Lung microvascular endothelial cell (primary cell): Measurements from ENCODE around the gene FAM13C. TPM values are rescaled to one million over a fixed set of nuclear protein-coding genes. Genes with fewer than 3 reads are reported as not detected.
A peak's percentile ranks its signal among the peaks of the same experiment; 100 is the strongest.
"Not testable (repeated sequence)": the region's sequence is repeated elsewhere in the genome, so short reads cannot be mapped to it uniquely, and the experiment has no call there.

ENCODE experiments used
- DNase-seq, 2 donors: peaks; one replicate each; pipeline versions ENCODE4 v3.0.0 to v3.0.0-alpha.2; 2010; ENCODE audit warnings: low read depth in 2 of 2
- total RNA-seq: library from RNA; depleted of rRNA; stranded (reverse); fragments of >200 nt; gene quantifications from 2 replicates; pipeline ENCODE4 v1.2.1, GENCODE V29; 2014

The FAM13C gene
- total RNA-seq: 0.20 and 1.1 TPM in 2 replicates

DNA sequence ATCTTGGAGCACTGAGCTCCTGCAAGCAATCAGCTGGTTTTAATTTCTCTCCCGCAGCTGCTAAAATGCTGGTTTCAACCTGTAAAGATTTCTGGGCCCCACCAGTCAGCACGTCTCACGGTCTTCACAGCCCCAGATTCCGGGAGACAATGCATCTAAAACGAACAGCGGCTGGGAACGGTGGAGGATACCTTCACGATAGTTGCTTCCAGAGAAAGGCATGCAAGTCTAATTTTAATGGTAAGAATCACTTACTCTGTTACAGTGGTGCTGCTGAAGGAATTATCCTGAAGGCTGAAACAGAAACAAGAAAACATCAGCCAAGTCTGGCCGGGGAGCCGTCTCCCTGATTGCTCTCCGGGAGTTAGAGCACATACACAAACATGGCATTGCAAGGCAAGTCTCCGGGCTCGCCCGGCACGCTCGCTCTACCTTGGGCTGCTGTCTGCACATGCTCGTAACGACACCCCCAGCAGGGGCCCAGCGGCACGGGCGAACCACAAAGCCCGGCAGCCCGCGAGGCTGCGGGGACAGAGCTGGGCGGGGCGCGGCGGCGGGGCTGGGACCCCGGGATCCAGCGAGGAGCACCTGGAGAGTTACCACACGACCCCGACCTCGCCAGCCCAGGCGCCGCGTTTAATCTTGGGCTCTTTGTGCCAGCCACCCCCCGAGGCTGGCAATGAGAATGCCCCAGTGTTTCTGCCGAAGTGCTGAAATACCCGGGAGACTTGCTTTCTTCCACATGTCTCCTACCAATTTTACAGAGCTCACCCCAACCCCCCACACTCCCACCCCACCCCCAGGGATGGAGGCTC, at the start of gene FAM13C:
Gene FAM13C, minus strand, starts transcription at position 406 of the 815 bp plus-strand sequence. Its CDS starts 89 bp downstream, at position 317.
- DNase-seq: peak; percentile 5 to 34

DNA sequence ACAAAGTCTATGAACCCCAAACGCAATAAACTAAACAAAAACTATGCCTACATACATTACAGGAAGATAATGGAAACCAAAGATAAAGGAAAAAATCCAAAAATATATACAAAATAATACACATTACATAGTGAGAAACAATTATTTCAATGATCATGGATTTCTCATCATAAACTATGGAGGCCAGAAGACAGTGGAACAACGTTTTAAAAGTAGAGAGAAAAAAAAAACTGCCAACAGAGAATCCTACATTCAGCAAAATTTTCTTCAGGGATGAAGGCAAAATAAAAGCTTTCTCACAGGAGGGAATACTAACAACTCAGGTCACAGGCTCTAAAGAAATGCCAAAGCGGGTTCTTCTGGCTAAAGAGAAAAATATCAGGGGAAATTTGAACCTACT, 42.9 kb upstream of the FAM13C start:
- no peak for DNase-seq

DNA sequence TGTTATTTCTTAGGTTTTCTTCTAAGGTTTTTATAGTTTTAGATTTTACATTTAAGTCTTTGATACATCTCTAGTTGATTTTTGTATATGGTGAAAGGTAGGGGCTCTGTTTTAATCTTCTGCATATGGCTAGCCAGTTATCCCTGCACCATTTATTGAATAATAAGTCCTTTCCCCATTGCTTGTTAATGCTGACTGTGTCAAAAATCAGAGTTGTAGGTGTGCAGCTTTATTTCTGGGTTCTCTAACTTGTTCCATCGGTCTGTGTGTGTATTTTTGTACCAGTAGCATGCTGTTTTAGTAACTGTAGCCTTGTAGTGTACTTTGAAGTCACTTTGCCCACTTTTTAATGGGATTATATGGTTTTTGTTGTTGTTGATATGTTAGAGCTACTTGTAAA, 37.9 kb upstream of the FAM13C start:
- DNase-seq: no peak

DNA sequence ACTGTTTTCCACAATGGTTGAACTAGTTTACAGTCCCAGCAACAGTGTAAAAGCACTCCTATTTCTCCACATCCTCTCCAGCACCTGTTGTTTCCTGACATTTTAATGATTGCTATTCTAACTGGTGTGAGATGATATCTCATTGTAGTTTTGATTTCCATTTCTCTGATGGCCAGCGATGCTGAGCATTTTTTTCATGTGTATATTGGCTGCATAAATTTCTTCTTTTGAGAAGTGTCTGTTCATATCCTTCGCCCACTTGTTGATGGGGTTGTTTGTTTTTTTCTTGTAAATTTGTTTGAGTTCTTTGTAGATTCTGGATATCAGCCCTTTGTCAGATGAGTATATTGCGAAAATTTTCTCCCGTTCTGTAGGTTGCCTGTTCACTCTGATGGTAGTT, 37.0 kb upstream of the FAM13C start:
- not testable (repeated sequence) for DNase-seq

DNA sequence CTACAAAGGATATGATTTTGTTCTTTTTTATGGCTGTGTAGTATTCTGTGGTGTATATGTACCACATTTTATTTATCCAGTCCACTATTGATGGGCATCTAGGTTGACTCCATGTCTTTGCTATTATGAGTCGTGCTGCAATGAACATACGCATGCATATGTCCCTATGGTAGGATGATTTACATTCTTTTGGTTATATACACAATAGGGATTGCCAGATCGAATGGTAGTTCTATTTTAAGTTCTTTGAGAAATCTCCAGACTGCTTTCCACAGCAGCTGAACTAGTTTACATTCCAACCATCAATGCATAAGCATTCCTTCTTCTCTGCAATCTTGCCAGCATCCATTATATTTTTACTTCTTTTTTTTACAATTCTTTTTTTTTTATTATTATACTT, 35.6 kb upstream of the FAM13C start:
- no peak for DNase-seq

DNA sequence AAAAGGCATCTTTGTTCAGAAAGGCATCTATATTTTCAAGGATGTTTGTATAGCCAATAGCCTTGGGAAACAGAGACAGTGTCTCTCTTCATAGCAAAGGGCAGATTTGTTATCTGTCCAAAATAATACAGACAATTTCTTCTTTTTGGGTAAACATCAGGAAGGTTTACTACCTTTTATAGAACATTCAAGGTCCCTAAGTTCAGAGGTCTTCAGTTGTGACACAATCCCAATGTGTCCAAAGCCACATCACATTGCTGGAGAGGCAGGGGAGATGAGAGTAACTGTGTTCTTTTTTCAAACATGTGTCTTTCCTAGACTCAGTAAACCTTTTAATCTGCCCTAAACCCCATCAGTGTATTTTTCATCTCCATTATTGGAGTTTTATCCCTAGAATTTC, 33.6 kb upstream of the FAM13C start:
- no peak for DNase-seq

DNA sequence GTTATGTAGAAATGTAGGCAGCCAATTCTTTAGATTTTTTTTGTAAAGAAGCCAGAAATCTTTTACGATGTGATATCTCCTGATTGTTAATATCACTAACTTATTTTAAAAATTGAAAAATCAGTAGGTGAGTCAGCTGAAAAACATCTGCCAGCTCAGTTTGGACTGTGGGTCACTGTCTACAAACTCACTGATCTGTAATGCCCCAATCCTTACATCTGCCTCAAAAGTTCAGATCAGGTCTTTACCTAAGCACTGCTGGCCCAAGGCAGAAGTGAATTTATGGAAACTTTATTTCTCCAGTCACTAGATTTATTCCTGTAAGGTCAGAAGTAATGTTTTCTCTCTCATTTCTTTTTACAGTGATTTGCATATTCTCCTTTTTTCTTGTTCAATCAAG, 31.0 kb upstream of the FAM13C start:
- no peak for DNase-seq

DNA sequence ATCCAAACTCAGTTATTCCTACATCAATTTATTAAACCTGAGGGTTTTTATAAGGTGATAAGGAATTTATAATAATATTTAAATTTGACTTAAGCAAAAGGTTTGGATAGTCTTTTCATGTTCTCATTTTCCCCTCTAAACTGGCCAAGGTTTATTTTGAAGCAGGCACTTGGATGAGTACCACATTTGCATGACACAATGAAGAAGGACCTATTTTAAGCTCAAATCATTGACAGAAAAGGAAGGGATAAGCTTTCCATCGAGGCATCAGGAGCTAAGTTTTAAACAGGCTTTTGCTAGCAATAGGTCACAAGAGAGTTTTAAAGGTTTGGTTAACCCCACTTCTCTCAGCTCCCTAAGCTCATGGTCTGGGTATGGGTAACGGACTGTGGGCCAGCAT, 28.7 kb upstream of the FAM13C start:
- no peak for DNase-seq

DNA sequence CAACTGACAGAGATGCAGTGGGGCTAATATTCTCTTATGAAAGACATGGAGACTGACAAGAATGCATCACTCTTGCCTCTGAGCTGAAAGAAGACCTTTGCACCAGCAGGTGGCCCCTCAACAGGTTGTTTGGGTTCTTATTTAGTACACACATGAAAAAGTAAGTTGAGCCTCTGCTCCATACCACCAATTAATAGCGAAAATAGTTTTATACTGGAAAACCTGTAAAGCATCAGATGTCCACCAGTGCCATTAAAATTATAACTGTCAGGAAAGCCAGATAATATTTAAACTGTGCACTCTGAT, 26.3 kb upstream of the FAM13C start:
- no peak for DNase-seq

DNA sequence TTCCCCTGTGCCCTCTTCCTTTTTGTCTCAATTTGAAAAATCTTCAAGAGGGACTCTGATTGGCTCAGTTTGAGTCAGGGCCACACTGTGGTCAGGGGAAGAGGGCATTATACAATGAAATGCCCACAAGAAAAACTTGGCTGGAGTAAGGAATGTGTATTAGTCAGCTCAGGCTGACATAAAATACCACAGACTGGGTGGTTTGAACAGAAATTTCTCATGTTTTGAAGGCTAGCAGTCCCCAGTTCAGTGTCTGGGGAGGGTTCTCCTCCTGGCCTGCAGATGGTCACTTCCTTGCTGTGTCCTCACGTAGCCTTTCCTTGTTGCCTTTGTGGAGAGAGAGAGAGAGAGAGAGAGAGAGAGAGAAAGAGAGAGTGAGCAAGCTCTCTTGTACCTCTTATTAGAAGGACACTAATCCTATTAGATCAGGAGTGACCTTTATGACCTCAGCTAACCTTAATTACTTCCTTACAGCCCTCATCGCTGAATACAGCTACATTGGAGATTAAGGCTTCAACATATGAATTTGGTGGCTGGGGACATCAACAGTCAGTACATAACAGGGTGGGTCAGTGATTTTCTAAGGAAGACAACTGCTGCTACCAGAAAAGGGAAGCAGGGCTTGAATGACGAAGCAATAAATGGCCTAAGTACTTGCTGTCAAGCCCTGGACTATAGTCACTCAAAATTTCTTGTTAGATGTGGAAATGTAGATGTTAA, 25.8 kb upstream of the FAM13C start:
- peak in 1 of 2 donors; percentile 3 for DNase-seq

DNA sequence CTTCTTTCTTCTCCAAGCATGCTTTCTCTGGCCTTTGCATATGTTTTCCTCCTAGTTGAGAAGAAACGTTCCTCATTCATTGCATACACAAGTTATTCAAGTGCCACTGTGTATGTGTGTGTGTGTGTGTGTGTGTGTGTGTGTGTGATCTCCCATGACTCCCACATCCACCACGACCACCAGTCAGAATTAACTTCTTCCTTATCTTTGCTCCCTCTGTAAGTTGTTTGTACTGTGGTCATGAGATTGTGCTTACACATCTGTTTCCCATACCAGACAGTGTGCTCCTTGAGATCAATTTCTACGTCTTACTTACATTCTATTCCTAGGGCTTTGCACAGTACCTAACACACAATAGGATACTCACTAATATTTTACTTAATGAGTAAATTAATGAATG, 22.4 kb upstream of the FAM13C start:
- no peak for DNase-seq

DNA sequence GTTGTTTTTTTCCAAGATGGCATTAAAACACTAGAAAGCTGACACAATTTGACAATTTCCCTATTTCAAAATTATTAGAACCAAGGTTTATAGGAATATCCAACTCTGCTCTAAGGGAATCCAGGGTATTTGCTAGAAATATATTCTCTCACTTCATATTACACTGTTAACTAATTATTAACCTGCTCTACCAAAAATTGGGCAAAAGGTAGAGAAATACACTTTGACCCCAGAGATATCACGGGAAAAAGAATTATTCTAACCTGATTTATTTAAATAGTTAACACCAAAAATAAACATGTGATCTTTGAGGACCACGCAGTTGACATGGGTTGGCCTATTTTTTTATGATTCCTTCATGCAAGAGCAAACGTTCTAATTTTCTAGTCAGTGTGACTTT, 21.6 kb upstream of the FAM13C start:
- DNase-seq: no peak

DNA sequence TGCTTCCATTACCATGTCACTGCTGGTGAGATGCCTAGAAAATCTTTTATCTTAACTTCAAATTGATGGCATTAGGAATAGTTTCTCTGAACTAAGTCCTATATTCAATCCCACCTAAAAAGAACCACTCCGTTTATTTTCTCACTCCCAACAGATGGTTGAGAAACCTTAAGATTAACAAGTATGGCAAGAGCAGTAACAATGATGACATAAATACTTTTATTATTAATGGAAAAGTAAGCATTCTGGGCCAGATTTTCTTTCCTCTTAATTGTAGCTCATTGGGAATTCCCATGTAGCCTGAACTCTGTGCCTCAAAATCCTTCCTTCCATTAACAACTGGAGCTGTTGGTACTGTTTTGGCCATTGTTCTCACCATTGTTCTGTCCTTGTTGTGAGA, 21.1 kb upstream of the FAM13C start:
- DNase-seq: no peak

DNA sequence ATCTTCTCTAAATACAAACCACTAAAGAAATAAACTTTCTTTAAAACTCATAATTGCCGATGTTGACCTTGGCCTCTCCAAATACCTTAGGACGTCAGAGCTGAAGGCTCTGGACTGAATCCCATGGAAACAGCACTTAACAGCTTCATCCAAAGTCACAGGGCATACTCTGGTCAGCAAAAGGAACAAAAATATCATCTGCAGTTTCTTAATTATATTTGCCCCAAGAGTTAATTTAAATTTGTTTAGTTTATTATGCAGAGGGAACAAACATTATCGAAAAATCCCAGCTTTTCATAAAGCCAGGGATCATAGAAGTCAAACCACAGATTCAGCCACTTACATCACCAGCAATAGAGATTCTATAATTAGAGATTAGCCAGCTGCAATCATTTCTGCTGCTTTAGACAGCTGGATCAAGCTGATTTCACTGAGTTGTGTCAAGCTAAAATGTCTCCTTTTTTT, 20.5 kb upstream of the FAM13C start:
- DNase-seq: no peak

DNA sequence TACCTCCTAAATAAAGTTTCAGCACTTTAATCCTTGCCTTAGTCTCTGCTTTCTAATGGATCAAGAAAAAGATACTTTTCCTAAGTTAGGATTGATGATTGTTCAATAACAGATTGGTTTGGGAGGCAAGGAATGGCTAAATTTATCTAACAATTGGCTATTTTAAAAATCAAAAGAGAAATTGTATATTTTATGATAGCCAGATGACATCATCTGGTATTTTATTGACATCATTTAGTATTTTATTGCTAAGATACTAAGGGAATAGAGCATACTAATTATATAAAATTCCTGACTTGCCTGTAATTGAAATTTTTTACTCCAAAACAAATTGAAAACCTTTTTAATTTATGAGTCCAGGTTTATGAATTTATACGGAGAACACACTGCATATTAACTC, 19.3 kb upstream of the FAM13C start:
- DNase-seq: no peak

DNA sequence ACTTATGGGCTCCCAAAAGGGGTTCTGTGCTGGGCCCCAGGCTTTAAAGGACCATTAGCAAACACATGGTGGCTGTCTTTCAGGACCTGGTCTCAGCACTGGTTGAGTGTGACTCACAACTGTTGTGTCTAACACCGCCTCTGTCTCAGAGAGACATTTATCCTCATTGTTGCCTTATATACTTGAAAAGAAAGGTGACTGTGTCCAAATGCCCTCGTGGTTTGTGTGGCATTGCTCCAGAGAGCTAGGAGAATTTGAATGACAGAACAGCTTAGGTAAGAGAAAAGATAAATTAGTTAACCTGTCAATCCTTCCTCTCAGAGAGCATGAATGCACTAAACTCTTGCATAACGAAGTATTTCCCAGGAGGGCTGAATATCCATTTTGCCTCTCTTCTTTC, 14.5 kb upstream of the FAM13C start:
- no peak for DNase-seq

DNA sequence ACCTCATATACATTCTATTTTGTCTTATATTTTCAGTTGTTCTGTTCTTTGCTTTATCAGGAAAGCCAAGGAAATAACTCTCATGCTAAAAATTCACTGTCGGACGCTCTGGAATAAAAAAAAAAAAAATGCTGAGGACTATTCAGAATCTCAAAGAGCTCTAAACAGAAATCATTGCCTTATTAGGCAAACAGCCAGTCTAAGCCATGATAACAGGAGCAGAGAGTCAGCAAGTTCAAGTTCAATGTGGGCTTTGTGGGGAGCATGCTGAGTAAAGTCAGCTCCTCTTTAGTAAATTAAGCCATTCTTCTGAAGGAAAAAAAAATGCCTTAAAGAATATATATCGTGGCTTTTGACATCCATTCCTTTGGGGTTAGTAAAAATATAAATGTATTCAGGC, 13.6 kb upstream of the FAM13C start:
- no peak for DNase-seq

DNA sequence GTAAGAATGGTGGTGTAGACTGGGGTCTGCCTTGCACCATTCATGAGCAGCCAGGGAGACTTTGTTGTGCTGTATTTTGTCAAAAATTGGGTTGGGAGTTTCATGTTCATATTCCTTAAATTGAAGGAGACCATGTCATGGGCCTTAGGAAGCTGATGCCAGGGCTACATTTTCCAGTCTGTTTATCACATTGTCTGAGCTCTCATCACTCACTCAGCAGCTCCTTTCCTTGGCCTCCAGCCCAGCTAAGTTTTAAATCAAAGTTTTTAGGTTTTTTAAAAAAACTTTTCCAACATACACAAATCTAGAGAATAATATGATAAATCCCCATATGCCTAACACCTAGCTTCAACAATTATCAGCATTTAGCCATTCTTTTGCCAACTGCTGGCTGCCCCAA, 12.6 kb upstream of the FAM13C start:
- DNase-seq: no peak

DNA sequence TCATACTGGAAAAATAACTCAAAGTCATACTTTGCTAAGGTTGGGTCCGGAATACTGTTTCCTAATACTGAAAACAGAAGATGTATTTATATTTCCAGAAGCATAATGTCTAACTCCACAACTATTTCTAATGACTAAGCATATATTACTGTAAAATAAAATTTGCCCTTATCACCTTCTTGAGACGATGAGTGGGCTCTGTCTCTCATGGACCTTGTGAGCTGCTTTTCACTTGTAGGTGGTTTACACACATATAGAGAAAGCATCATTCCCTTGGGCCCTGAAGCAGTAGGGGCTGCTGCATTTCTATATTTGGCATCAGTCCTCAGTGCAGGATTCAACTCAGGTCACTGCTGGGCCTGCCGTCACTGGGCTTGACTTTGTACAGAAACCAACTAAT, 10.7 kb upstream of the FAM13C start:
- DNase-seq: no peak

DNA sequence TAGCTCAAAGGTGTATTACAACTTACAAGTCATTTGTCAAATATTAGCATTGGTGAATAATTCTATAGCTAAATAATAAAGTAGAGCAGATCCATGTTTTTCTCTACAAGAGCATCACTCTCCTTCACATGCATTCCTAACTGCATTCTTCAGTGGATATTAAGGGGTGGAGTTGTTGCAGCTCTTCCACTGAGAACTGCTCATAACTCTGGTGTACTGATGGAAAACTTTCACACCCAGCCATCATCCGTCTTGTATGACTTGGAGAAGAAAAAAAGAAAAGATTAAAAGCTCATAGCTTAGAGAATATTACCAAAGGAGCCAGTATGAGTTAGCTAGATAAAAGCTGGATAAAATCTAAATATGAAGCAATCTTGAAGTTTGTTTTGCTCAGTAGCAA, 10.2 kb upstream of the FAM13C start:
- DNase-seq: no peak

DNA sequence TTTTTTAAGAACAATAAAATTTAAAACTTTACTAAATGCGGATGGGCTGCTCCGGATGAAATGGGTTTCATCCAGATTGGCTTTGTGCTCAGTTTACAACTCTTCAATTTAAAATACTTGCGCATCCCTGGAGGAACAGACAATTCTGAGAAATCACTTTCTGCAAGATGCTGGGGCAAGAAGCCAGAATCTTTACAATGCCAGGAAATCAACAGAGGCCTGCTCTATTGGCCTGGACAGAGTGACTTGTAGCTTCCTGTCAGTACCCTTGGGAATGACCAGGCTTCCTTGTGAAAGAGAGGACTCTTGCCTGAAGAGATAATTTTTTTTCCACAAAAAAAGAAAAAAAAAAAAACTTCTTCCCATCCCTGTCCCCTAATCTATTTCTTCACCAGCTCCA, 3.9 kb upstream of the FAM13C start:
- DNase-seq: peak in 1 of 2 donors; percentile 21

DNA sequence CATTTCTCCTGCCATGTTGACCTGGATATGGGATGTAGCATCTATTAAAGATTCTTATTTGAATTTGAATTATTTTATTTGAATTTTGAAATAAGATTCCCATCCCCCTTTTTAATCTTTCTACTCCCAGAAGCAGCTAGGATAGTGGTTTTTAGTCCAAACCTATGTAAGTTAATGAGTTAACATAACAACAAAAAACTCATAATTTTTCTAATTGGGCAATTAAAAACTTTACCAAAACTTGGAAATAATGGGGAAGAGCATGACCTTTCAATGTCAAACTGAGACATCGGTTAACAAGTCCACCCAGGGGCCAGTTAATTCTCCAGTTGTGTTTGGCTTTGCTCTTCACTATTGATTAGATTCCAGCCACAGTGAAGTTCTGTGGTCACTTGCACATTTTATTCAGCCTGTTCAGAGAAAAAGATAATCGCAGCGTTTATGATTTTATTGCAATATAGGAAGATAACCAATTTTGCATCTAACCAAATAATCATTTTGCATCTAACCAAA, 1.2 kb upstream of the FAM13C start:
- no peak for DNase-seq

DNA sequence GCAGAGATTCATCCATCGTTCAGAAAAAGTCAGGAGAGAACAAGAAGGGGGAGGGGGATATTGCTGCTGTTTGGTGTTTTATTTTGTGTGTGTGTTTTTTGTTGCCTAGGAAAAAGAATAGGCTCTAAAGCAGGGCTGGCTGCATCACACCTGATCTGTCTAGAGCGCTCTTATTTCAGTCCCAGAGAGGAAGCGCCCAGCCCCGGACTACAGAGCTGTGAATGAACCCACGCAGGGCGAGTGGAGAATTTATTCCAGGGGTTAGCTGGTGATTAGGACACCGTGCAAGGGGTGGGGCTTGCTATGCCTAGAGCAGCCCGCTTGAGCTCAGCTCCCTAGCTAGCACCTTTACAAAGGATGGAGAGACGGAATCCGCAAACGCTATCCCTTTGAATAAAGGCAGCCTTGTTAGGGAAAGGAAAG, 621 bp upstream of the FAM13C start:
- DNase-seq: peak in 1 of 2 donors; percentile 36
